Activated naive CD8-positive, alpha-beta T cell treated with anti-CD3 and anti-CD28 coated beads, Interleukin-2, amount 10 ng/mL, durations not matched to agents 7 days and 5 days (primary cell): ENCODE results near the gene NR2C2. TPM values are rescaled to one million over a fixed set of nuclear protein-coding genes. Genes with fewer than 3 reads are reported as not detected.

Experiments used
- ATAC-seq: fragments of 150-1000 bp; cut with Tn5 transposase; one replicate; pipeline ENCODE4 v1.10.0; 2021; ENCODE audit warnings: low read depth, moderate library complexity
- POLR2A ChIA-PET: fragments of 350-600 bp; sonication (Branson Sonifier 250); formaldehyde crosslinking; loops from one replicate; lab custom pipeline; 2021; ENCODE audit warnings: antibody characterized with exemption; lab: Charles Lee
- DNase-seq: peaks from one replicate; pipeline ENCODE4 v3.0.0; 2021
- H3K27ac Mint-ChIP-seq: one replicate; pipeline ENCODE4 v1.8.0; 2022; ENCODE audit warnings: mild to moderate bottlenecking, mixed read lengths
- H3K27me3 Mint-ChIP-seq: one replicate; pipeline ENCODE4 v1.8.0; 2022; ENCODE audit warnings: mild to moderate bottlenecking, moderate library complexity, mixed read lengths
- H3K36me3 Mint-ChIP-seq: one replicate; pipeline ENCODE4 v1.8.0; 2021; ENCODE audit warnings: mild to moderate bottlenecking, mixed read lengths
- H3K4me1 Mint-ChIP-seq: one replicate; pipeline ENCODE4 v1.8.0; 2021; ENCODE audit warnings: mixed read lengths
- H3K4me3 Mint-ChIP-seq: one replicate; pipeline ENCODE4 v1.8.0; 2022; ENCODE audit warnings: mild to moderate bottlenecking, moderate library complexity, mixed read lengths
- H3K9me3 Mint-ChIP-seq: one replicate; pipeline ENCODE4 v1.8.0; 2021; ENCODE audit warnings: mixed read lengths
- total RNA-seq, 2 experiments: library from RNA; stranded (reverse); gene quantifications; one replicate each; pipeline ENCODE4 v1.2.3, GENCODE V29; 2021

NR2C2 gene
- total RNA-seq, 2 experiments from 2014 or later: 79.7 to 79.8 TPM

- no peaks in the 10 kb centered on the region for H3K27me3 Mint-ChIP-seq
- ATAC-seq (no peak), DNase-seq (no peak)
- H3K36me3 Mint-ChIP-seq: peaks cover 30% of the 10 kb centered on the region
- H3K4me3 Mint-ChIP-seq: no peak overlapping the region
- no peak overlapping the region for H3K27ac Mint-ChIP-seq
- POLR2A ChIA-PET: no interaction called here
- H3K9me3 Mint-ChIP-seq: peaks cover 1% of the 10 kb centered on the region
- H3K4me1 Mint-ChIP-seq: peaks cover 20% of the 10 kb centered on the region
These were observed 106.2 kb downstream of the NR2C2 start for GRCh38 chr3:15053541-15053940.

GRCh38 chr3:15055019-15055557 is 107.7 kb downstream of the NR2C2 start:
- H3K4me1 Mint-ChIP-seq: peaks cover 20% of the 10 kb centered on the region
- peak overlapping the region; percentile 48 for H3K4me3 Mint-ChIP-seq
- peak; percentile 69 for ATAC-seq
- H3K9me3 Mint-ChIP-seq: peaks cover 1% of the 10 kb centered on the region
- H3K36me3 Mint-ChIP-seq: peaks cover 34% of the 10 kb centered on the region
- peak; percentile 44 for DNase-seq
- H3K27ac Mint-ChIP-seq: peak overlapping the region; percentile 74
- POLR2A ChIA-PET: interaction anchor here (1.9 to 2.1 kb wide), 2 partner anchors 10 to 44 kb away, joined by 6 to 9 read pairs; partner anchors contain the start of genes MRPS25 and RBSN
- H3K27me3 Mint-ChIP-seq: no peaks in the 10 kb centered on the region

DNA sequence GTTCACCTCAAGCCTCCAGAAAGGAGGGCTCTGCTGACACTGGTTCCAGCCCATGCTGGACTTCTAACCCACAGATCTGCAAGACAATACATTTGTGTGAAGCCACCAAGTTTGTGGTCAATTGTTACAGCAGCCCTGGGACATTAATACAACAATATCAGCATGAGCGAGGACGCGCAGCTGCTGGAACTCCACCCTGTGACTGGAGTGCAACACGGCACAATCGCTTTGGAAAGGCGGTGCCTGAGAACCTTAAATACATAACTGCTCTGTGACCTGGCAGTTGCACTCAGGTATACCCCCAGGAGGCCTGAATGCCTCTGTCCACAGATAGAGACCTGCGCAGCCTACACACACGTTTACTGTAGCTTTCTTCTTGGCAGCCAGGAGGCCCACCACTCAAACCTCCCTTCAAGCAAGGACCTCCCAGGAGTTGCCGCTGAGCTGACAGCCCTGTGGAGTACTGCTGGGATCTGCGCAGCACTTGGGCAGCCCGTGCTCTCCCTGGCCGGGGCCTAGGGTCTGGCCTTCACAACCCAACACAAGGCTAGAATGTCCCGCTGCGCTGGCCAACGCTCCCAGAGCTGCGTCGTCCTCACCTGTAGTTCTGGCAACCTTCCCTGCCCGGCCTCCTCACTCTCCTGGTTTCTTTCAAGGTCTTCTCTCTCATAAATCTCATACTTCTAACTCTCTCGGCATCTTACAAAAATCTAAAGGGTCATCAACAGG is 109.5 kb downstream of the NR2C2 start:
- peaks cover 38% of the 10 kb centered on the region for H3K36me3 Mint-ChIP-seq
- H3K27me3 Mint-ChIP-seq: no peaks in the 10 kb centered on the region
- peaks cover 20% of the 10 kb centered on the region for H3K4me1 Mint-ChIP-seq
- POLR2A ChIA-PET: no interaction called here
- ATAC-seq (no peak), DNase-seq (no peak)
- no peak overlapping the region for H3K27ac Mint-ChIP-seq
- H3K4me3 Mint-ChIP-seq: no peak overlapping the region
- peaks cover 1% of the 10 kb centered on the region for H3K9me3 Mint-ChIP-seq

DNA sequence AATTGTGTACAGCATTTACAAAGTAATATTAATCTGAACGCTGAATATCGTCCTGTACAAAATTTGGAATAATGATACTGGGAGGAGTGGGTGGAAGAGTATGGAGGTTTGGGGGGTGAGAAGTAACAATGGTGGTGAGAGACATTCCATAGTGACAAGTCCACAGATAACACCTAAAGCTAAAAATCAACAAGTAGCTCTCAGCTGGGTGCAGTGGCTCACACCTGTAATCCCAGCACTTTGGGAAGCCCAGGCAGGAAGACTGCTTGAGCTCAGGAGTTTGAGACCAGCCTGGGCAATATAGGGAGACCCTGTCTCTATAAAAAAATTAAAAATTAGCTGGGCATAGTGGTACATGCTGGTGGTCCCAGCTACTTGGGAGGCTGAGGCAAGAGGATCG is 112.6 kb downstream of the NR2C2 start:
- ATAC-seq (no peak), DNase-seq (no peak)
- Mint-ChIP-seq H3K9me3 (no peaks in the 10 kb centered on the region), H3K36me3 (peaks cover 25% of the 10 kb centered on the region), H3K4me1 (peaks cover 27% of the 10 kb centered on the region), H3K4me3 (no peak overlapping the region), H3K27me3 (no peaks in the 10 kb centered on the region), H3K27ac (peak overlapping the region; percentile 18)
- POLR2A ChIA-PET: no interaction called here

DNA sequence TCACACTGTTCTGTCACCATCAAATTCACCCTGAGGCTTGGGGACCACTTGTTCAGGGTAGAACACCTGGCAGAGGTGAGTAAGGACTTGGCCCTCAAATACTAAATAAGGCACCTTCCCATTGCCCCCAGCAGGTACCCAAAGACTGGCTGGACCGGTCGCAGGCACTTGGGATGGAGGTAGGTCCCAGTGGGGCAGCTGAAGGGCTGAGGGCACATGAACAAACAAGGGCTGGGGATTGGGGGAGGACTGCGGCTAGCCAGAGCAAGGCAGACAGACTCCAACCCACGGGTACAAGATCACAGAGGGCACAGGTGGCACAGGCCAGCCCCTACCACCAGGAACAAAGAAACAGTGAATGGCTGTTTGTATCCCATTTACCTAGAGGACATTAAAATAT is 115.9 kb downstream of the NR2C2 start:
- H3K9me3 Mint-ChIP-seq: no peaks in the 10 kb centered on the region
- no peak overlapping the region for H3K27ac Mint-ChIP-seq
- ATAC-seq (no peak), DNase-seq (no peak)
- H3K36me3 Mint-ChIP-seq: peaks cover 14% of the 10 kb centered on the region
- peaks cover 16% of the 10 kb centered on the region for H3K4me1 Mint-ChIP-seq
- peaks cover 2% of the 10 kb centered on the region for H3K27me3 Mint-ChIP-seq
- H3K4me3 Mint-ChIP-seq: peak overlapping the region; percentile 95
- POLR2A ChIA-PET: interaction anchor here (1.0 to 1.5 kb wide), 2 partner anchors 34 to 115 kb away, joined by 3 to 4 read pairs; no protein-coding TSS in a partner anchor

- Mint-ChIP-seq H3K27ac (peak overlapping the region; percentile 95), H3K27me3 (peaks cover 2% of the 10 kb centered on the region), H3K4me1 (peaks cover 16% of the 10 kb centered on the region), H3K36me3 (peaks cover 9% of the 10 kb centered on the region), H3K9me3 (no peaks in the 10 kb centered on the region), H3K4me3 (peak overlapping the region; percentile 95)
- DNase-seq (no peak), ATAC-seq (no peak)
- POLR2A ChIA-PET: interaction anchor here (1.0 to 2.1 kb wide), 5 partner anchors 10 to 115 kb away, joined by 3 to 11 read pairs (median 4); no protein-coding TSS in a partner anchor
These were observed 116.4 kb downstream of the NR2C2 start for GRCh38 chr3:15063656-15064286.

- Mint-ChIP-seq H3K27me3 (peaks cover 2% of the 10 kb centered on the region), H3K36me3 (peaks cover 7% of the 10 kb centered on the region), H3K4me3 (peak overlapping the region; percentile 95), H3K4me1 (peaks cover 16% of the 10 kb centered on the region), H3K27ac (peak overlapping the region; percentile 95), H3K9me3 (no peaks in the 10 kb centered on the region)
- peak; percentile 41 for DNase-seq
- POLR2A ChIA-PET: interaction anchor here (1.0 to 2.1 kb wide), 9 partner anchors 9 to 116 kb away, joined by 3 to 14 read pairs (median 4); partner anchors contain the start of gene RBSN
- peak; percentile 12 for ATAC-seq
These were observed 117.0 kb downstream of the NR2C2 start for GRCh38 chr3:15064299-15064834.

GRCh38 chr3:15064835-15065549 is 117.6 kb downstream of the NR2C2 start, which contains the start of gene MRPS25:
MRPS25 (minus strand) TSS chr3:15065315; CDS start chr3:15065194, 121 bp downstream.
- peaks cover 16% of the 10 kb centered on the region for H3K4me1 Mint-ChIP-seq
- H3K27me3 Mint-ChIP-seq: peaks cover 2% of the 10 kb centered on the region
- H3K4me3 Mint-ChIP-seq: peak within 1 kb of the TSS; percentile 95
- DNase-seq: peak; percentile 90
- H3K9me3 Mint-ChIP-seq: no peaks in the 10 kb centered on the region
- POLR2A ChIA-PET: interaction anchor here (1.0 to 2.1 kb wide), 9 partner anchors 9 to 118 kb away, joined by 3 to 14 read pairs (median 4); partner anchors contain the start of gene RBSN
- peak; percentile 99 for ATAC-seq
- H3K27ac Mint-ChIP-seq: peak within 1 kb of the TSS; percentile 95
- H3K36me3 Mint-ChIP-seq: peaks cover 7% of the 10 kb centered on the region

GRCh38 chr3:15065550-15066007 is 118.2 kb downstream of the NR2C2 start:
- Mint-ChIP-seq H3K4me3 (peak overlapping the region; percentile 95), H3K9me3 (no peaks in the 10 kb centered on the region), H3K4me1 (peaks cover 16% of the 10 kb centered on the region), H3K27me3 (peaks cover 2% of the 10 kb centered on the region), H3K27ac (no peak overlapping the region), H3K36me3 (peaks cover 7% of the 10 kb centered on the region)
- DNase-seq: no peak
- POLR2A ChIA-PET: interaction anchor here (1.2 to 2.1 kb wide), 6 partner anchors 10 to 119 kb away, joined by 4 to 14 read pairs (median 7); partner anchors contain the start of gene RBSN
- ATAC-seq: no peak

DNA sequence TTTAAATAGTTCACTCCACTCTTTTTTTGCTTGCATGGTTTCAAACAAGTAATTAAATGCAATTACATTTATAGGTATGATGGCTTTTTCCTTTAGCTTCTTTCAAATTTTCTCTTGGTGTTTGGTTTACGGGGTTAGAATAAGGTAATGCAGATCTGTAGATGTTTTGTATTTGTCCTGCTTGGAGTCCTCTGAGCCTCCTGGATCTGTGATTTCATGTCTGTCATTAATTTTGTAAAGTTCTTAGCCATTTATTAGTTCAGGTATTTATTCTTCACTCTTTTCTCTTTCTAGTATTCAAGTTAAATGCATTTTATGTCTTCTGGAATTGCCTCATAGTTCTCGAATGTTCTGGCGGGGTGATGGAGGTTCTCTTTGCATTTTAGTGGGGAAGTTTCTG is 119.1 kb downstream of the NR2C2 start:
- peaks cover 2% of the 10 kb centered on the region for H3K27me3 Mint-ChIP-seq
- no peaks in the 10 kb centered on the region for H3K9me3 Mint-ChIP-seq
- H3K4me1 Mint-ChIP-seq: peaks cover 16% of the 10 kb centered on the region
- ATAC-seq (no peak), DNase-seq (no peak)
- H3K27ac Mint-ChIP-seq: no peak overlapping the region
- no peak overlapping the region for H3K4me3 Mint-ChIP-seq
- peaks cover 3% of the 10 kb centered on the region for H3K36me3 Mint-ChIP-seq
- POLR2A ChIA-PET: interaction anchor here (1.7 kb wide), 1 partner anchor 120 kb away, joined by 4 read pairs; no protein-coding TSS in a partner anchor

DNA sequence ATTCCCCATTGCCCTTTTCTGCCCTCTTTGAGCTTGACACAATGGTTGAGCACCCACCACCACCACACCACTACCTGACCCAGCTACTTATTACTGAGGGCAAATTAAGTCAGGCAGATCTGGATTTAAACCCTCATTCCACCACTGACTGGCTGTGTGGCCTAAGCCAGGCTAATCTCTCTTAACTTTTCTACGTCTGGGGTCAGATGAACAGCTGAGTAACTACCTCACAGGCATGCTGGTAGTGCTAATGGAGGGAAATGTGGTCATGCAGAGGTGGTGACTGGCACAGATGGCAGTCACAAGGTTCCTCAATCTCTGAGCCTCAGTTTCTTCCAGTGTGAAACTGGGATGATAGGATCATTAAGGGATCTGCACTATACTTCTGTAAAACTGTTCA is 122.1 kb downstream of the NR2C2 start:
- H3K9me3 Mint-ChIP-seq: no peaks in the 10 kb centered on the region
- DNase-seq: no peak
- no peak overlapping the region for H3K4me3 Mint-ChIP-seq
- H3K27me3 Mint-ChIP-seq: peaks cover 2% of the 10 kb centered on the region
- no peak overlapping the region for H3K27ac Mint-ChIP-seq
- POLR2A ChIA-PET: no interaction called here
- peaks cover 9% of the 10 kb centered on the region for H3K36me3 Mint-ChIP-seq
- peaks cover 11% of the 10 kb centered on the region for H3K4me1 Mint-ChIP-seq
- no peak for ATAC-seq

DNA sequence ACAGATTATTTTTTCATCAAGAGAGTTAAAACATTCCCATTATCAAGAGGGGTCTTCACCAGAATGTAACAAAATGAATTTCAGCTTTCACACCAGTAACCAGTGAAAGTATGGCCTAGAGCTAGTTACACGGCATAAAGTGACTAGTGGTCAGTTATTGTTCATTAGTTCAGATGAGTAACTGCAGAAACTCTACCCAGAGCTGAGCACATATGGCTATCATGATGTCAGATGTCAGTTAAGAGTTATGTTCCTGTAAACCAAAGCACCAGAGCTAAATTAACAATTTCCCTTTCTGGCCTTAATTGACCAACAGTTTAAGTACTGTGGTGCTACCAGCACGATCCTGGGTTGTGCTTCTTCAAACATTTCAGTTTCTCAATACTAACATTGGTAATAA is 124.3 kb downstream of the NR2C2 start:
- no peak overlapping the region for H3K4me3 Mint-ChIP-seq
- no peak for DNase-seq
- no peak for ATAC-seq
- H3K27me3 Mint-ChIP-seq: peaks cover 2% of the 10 kb centered on the region
- POLR2A ChIA-PET: interaction anchor here (0.6 kb wide), 1 partner anchor 8 kb away, joined by 5 read pairs; no protein-coding TSS in a partner anchor
- no peaks in the 10 kb centered on the region for H3K9me3 Mint-ChIP-seq
- H3K27ac Mint-ChIP-seq: no peak overlapping the region
- peaks cover 7% of the 10 kb centered on the region for H3K4me1 Mint-ChIP-seq
- peaks cover 15% of the 10 kb centered on the region for H3K36me3 Mint-ChIP-seq
